ENCODE results near the gene MARCO. TPM values are rescaled to one million over a fixed set of nuclear protein-coding genes. Genes with fewer than 3 reads are reported as not detected.

The MARCO gene
- total RNA-seq, 1 experiment from 2014 or later = not detected

DNA sequence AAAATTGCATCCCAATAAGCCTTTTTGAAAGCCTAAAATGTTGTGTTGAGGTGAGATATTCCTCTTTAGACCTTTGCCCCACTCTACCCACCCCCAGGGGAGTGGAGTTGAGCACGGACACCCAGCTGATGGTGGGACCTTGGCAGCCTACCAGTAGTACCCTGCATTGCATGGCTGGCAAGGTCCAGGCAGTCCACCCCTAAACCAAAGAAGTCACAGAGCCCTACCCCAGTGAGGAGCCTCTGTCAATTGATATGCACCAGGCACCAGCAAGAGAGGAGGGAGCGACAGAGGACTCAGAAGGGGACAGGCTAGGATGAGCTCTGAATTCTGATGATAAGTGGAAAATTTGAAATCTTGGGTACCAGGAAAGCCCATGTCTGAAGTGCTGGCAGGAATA, 38.6 kb downstream of the MARCO start:
- no peak overlapping the region for H3K27ac Mint-ChIP-seq
- no peak for TF ChIP-seq CTCF (conservative IDR thresholded peaks at IDR 0.05)

More for the DNA sequence above, 38.6 kb downstream of the MARCO start:
- H2BK20ac ChIP-seq (ENCODE audit: low read depth, low read length, poor library complexity, severe bottlenecking) = no peak overlapping the region
- no peak overlapping the region for H3K56ac ChIP-seq (ENCODE audit: insufficient read length, low read depth, low read length)
- H2BK12ac ChIP-seq (ENCODE audit: insufficient read length, low read depth, low read length) = no peak overlapping the region
- DNase-seq = no peak
- H2BK5ac ChIP-seq (ENCODE audit: insufficient read length, low read length) = no peak overlapping the region
- no peak overlapping the region for H2BK15ac ChIP-seq (ENCODE audit: low read depth, low read length)
- H2BK120ac ChIP-seq (ENCODE audit: low read depth, low read length, poor library complexity, severe bottlenecking) = no peak overlapping the region
- H3K4me2 ChIP-seq (ENCODE audit: insufficient read depth, insufficient read length, low read length) = no peak overlapping the region
- H3K9ac ChIP-seq (ENCODE audit: extremely low read depth, insufficient read length, low read length) = no peak overlapping the region
- H3K27me3 Mint-ChIP-seq (ENCODE audit: low read depth) = peaks cover 88% of the 10 kb centered on the region
- no peaks in the 10 kb centered on the region for H3K36me3 Mint-ChIP-seq (ENCODE audit: insufficient read depth in 1 of 3, low read depth in 3 of 3)
- no peak overlapping the region for H3K18ac ChIP-seq (ENCODE audit: insufficient read length, low read depth, low read length)
- no peak overlapping the region for H2AK5ac ChIP-seq (ENCODE audit: insufficient read length, low read length)
- no peaks in the 10 kb centered on the region for H3K79me2 ChIP-seq (ENCODE audit: insufficient read depth, low read length)
- no peaks in the 10 kb centered on the region for H3K79me1 ChIP-seq (ENCODE audit: insufficient read depth, low read depth, low read length, poor library complexity, severe bottlenecking)
- no peak overlapping the region for H3K14ac ChIP-seq (ENCODE audit: insufficient read depth, low read length)
- H3K23me2 ChIP-seq (ENCODE audit: insufficient read length, low read depth, low read length, poor library complexity, severe bottlenecking) = no peaks in the 10 kb centered on the region
- H4K8ac ChIP-seq (replicated peaks; ENCODE audit: insufficient read length, low read depth, low read length) = no peak overlapping the region
- H4K91ac ChIP-seq (ENCODE audit: insufficient read length, low read depth, low read length) = no peak overlapping the region
- H3K9me3 Mint-ChIP-seq = peaks cover 3 to 9% of the 10 kb centered on the region in 2 experiments; a peak in 3 of 5 replicates
- no peak overlapping the region for H3K4me3 Mint-ChIP-seq
- H2AFZ ChIP-seq (ENCODE audit: low read length) = no peak overlapping the region
- H4K20me1 ChIP-seq (ENCODE audit: control insufficient read depth, insufficient read depth, insufficient read length) = no peaks in the 10 kb centered on the region
- H3K4me1 ChIP-seq (ENCODE audit: insufficient read depth, low read length) = no peaks in the 10 kb centered on the region
- no peak overlapping the region for H3K27ac ChIP-seq (ENCODE audit: insufficient read length, low read depth, low read length)
- no CpG with 5 or more reads among the region's 2 CpGs for WGBS (ENCODE audit: extremely low coverage, insufficient read length, low lambda C conversion rate)
- no peak overlapping the region for H3K4ac ChIP-seq (ENCODE audit: low read depth, low read length)
- no peak overlapping the region for H3K23ac ChIP-seq (ENCODE audit: insufficient read length, low read depth, low read length)
- no peak overlapping the region for H4K5ac ChIP-seq (ENCODE audit: insufficient read length, low read depth, low read length)
- no peaks in the 10 kb centered on the region for H3K9me3 ChIP-seq (ENCODE audit: control insufficient read depth, low read depth, low read length)
- no peak overlapping the region for H3T11ph ChIP-seq (ENCODE audit: low read length)
- peaks cover 0 to under 1% of the 10 kb centered on the region in 2 experiments; a peak in 2 of 4 replicates for H3K4me1 Mint-ChIP-seq
- H3K27me3 ChIP-seq (ENCODE audit: insufficient read depth, low read length) = no peaks in the 10 kb centered on the region; the same call in 1 of the 2 replicates
